Body of pancreas (tissue), 4 donors: ENCODE results near the gene TCP11. TPM values are rescaled to one million over a fixed set of nuclear protein-coding genes. Genes with fewer than 3 reads are reported as not detected.
A peak's percentile ranks its signal among the peaks of the same experiment; 100 is the strongest.

Source experiments
- ATAC-seq: fragments of 150-250 bp; one replicate; pipeline ENCODE4 v1.9.1; 2016
- DNase-seq, 4 donors: peaks; one replicate each; pipeline ENCODE4 v3.0.0-alpha.2; 2019
- H3K27ac ChIP-seq, 4 donors: fragments of 200-600 bp; sonication (generic); 1 replicate in 3 of 4; 2 replicates in 1 of 4; pipeline versions ENCODE4 v1.5.1 to v1.6.1; 2016 to 2019; ENCODE audit warnings: mild to moderate bottlenecking in 1 of 4, mixed read lengths in 1 of 4, moderate library complexity in 1 of 4
- H3K27me3 ChIP-seq, 2 donors: fragments of 200-600 bp; sonication (generic); one replicate each; pipeline ENCODE4 v1.6.0; 2016; ENCODE audit warnings: mild to moderate bottlenecking in 1 of 2
- H3K36me3 ChIP-seq, 2 donors: fragments of 200-600 bp; sonication (generic); replicated peaks in 1 of 2; 2 replicates each; pipeline ENCODE4 v1.5.1; 2016; ENCODE audit warnings: low read depth in 2 of 2; ENCODE audit not compliant: insufficient read depth in 1 of 2
- H3K4me1 ChIP-seq: fragments of 200-600 bp; sonication (generic); one replicate; pipeline ENCODE4 v1.6.0; 2016
- H3K4me3 ChIP-seq, 2 donors: fragments of 200-600 bp; sonication (generic); 1 replicate in 1 of 2; 2 replicates in 1 of 2; pipeline ENCODE4 v1.5.1; 2016 to 2019
- H3K9me3 ChIP-seq, 3 donors: fragments of 200-600 bp; sonication (generic); 1 replicate in 2 of 3; 2 replicates in 1 of 3; pipeline ENCODE4 v1.5.1; 2016
- CTCF ChIP-seq, 7 experiments: fragments of 450-650 bp in 4 of 7; fragments of 200-600 bp in 3 of 7; sonication (generic) in 3 of 7; IDR thresholded peaks; one replicate each; pipeline ENCODE4 v1.5.1; 2016 to 2019; ENCODE audit warnings: antibody characterized with exemption in 7 of 7
- POLR2A ChIP-seq, 3 donors: fragments of 450-650 bp; IDR thresholded peaks; one replicate each; pipeline ENCODE4 v1.6.1; 2016; ENCODE audit warnings: antibody characterized with exemption in 3 of 3, mild to moderate bottlenecking in 2 of 3
- WGBS, 2 donors: methylation state at CpG; one replicate each; pipeline ENCODE4 v1.1.5; 2017; 5-methylcytosine and 5-hydroxymethylcytosine counted together
- intact Hi-C: fragments of 100-400 bp; cut with DNase I; formaldehyde crosslinking; loops from one replicate; pipeline ENCODE4 v1.15.1; 2023
- total RNA-seq, 2 donors: library from RNA; depleted of rRNA; stranded (reverse); fragments of >200 nt; gene quantifications; one replicate each; pipeline ENCODE4 v1.1.0, GENCODE V29; 2016

The TCP11 gene
- total RNA-seq, 2 donors from 2014 or later: not detected

- Histone ChIP-seq H3K36me3 (peaks cover 0 to 12% of the 10 kb centered on the region in 2 donors), H3K27ac (no peak overlapping the region), H3K4me1 (no peaks in the 10 kb centered on the region), H3K4me3 (no peak overlapping the region), H3K9me3 (no peaks in the 10 kb centered on the region), H3K27me3 (no peaks in the 10 kb centered on the region)
- intact Hi-C loops: no loop called here
- WGBS, 2 donors: 86 to 98% methylated on average over 11 to 21 of the region's 21 CpGs
- DNase-seq (peak in 1 of 4 donors; percentile 2), ATAC-seq (no peak)
- TF ChIP-seq CTCF (IDR thresholded peaks at IDR 0.05) (no peak), POLR2A (IDR thresholded peaks at IDR 0.05) (no peak)
Observed at GRCh38 chr6:35080821-35081425, 60.2 kb downstream of the TCP11 start.

- Histone ChIP-seq H3K27ac (no peak overlapping the region), H3K9me3 (no peaks in the 10 kb centered on the region), H3K27me3 (no peaks in the 10 kb centered on the region), H3K4me1 (no peaks in the 10 kb centered on the region), H3K4me3 (no peak overlapping the region), H3K36me3 (peaks cover 0 to 12% of the 10 kb centered on the region in 2 donors)
- intact Hi-C loops: no loop called here
- TF ChIP-seq POLR2A (IDR thresholded peaks at IDR 0.05): no peak
- no peak for TF ChIP-seq CTCF (IDR thresholded peaks at IDR 0.05)
- ATAC-seq (no peak), DNase-seq (peak in 1 of 4 donors; percentile 1)
- 91 to 96% methylated on average over 13 of the region's 13 CpGs for WGBS, 2 donors
Observed at GRCh38 chr6:35080016-35080680, 61.0 kb downstream of the TCP11 start.

- H3K4me1 ChIP-seq: no peaks in the 10 kb centered on the region
- peak in 1 of 4 donors; percentile 1 for DNase-seq
- WGBS, 2 donors: 90 to 91% methylated on average over 8 to 23 of the region's 23 CpGs
- peaks cover 0 to 12% of the 10 kb centered on the region in 2 donors for H3K36me3 ChIP-seq
- no peaks in the 10 kb centered on the region for H3K9me3 ChIP-seq
- TF ChIP-seq POLR2A (IDR thresholded peaks at IDR 0.05): no peak
- no peak for TF ChIP-seq CTCF (IDR thresholded peaks at IDR 0.05)
- no peak for ATAC-seq
- H3K27me3 ChIP-seq: no peaks in the 10 kb centered on the region
- intact Hi-C loops: no loop called here
- H3K27ac ChIP-seq: no peak overlapping the region
- no peak overlapping the region for H3K4me3 ChIP-seq
Observed at GRCh38 chr6:35079311-35080000, 61.7 kb downstream of the TCP11 start.

GRCh38 chr6:35078896-35079295, 62.2 kb downstream of the TCP11 start:
- DNase-seq (no peak), ATAC-seq (no peak)
- Histone ChIP-seq H3K9me3 (no peaks in the 10 kb centered on the region), H3K27ac (no peak overlapping the region), H3K36me3 (peaks cover 0 to 10% of the 10 kb centered on the region in 2 donors), H3K4me1 (no peaks in the 10 kb centered on the region), H3K27me3 (no peaks in the 10 kb centered on the region), H3K4me3 (no peak overlapping the region)
- 93 to 97% methylated on average over 6 to 9 of the region's 11 CpGs for WGBS, 2 donors
- TF ChIP-seq CTCF (IDR thresholded peaks at IDR 0.05) (no peak), POLR2A (IDR thresholded peaks at IDR 0.05) (no peak)
- intact Hi-C loops: no loop called here
